Right atrium auricular region (tissue), 2 donors: ENCODE measurements around the gene SPRING1. TPM values are rescaled to one million over a fixed set of nuclear protein-coding genes. Genes with fewer than 3 reads are reported as not detected.

ENCODE experiments used
- DNase-seq: peaks from one replicate; pipeline ENCODE4 v3.0.0-alpha.2; 2019; ENCODE audit warnings: low spot score
- H3K27ac ChIP-seq, 2 donors: fragments of 200-600 bp; sonication (generic); 1 replicate in 1 of 2; 2 replicates in 1 of 2; pipeline ENCODE4 v1.5.1; 2016 to 2019
- H3K27me3 ChIP-seq, 2 donors: fragments of 200-600 bp; sonication (generic); one replicate each; pipeline versions ENCODE4 v1.5.1 to v1.6.0; 2017 to 2019
- H3K36me3 ChIP-seq: fragments of 200-600 bp; sonication (generic); one replicate; pipeline ENCODE4 v1.5.1; 2016
- H3K4me1 ChIP-seq, 2 donors: fragments of 200-600 bp; sonication (generic); one replicate each; pipeline versions ENCODE4 v1.5.1 to v1.6.0; 2017 to 2019
- H3K4me3 ChIP-seq, 2 donors: fragments of 200-600 bp; sonication (generic); 1 replicate in 1 of 2; 2 replicates in 1 of 2; pipeline ENCODE4 v1.5.1; 2017 to 2019; ENCODE audit warnings: mild to moderate bottlenecking in 1 of 2, moderate library complexity in 1 of 2
- H3K9me3 ChIP-seq, 2 donors: fragments of 200-600 bp; sonication (generic); one replicate each; pipeline ENCODE4 v1.5.1; 2019
- CTCF ChIP-seq, 2 donors: fragments of 200-600 bp; sonication (generic); IDR thresholded peaks; one replicate each; pipeline ENCODE4 v1.5.1; 2019; ENCODE audit warnings: antibody characterized with exemption in 2 of 2
- total RNA-seq, 2 donors: library from RNA; depleted of rRNA; stranded (reverse); fragments of >200 nt; gene quantifications; one replicate each; pipeline ENCODE4 v1.1.0, GENCODE V29; 2016

SPRING1 gene
- total RNA-seq, 2 donors from 2014 or later = 9.4 to 12.0 TPM

DNA sequence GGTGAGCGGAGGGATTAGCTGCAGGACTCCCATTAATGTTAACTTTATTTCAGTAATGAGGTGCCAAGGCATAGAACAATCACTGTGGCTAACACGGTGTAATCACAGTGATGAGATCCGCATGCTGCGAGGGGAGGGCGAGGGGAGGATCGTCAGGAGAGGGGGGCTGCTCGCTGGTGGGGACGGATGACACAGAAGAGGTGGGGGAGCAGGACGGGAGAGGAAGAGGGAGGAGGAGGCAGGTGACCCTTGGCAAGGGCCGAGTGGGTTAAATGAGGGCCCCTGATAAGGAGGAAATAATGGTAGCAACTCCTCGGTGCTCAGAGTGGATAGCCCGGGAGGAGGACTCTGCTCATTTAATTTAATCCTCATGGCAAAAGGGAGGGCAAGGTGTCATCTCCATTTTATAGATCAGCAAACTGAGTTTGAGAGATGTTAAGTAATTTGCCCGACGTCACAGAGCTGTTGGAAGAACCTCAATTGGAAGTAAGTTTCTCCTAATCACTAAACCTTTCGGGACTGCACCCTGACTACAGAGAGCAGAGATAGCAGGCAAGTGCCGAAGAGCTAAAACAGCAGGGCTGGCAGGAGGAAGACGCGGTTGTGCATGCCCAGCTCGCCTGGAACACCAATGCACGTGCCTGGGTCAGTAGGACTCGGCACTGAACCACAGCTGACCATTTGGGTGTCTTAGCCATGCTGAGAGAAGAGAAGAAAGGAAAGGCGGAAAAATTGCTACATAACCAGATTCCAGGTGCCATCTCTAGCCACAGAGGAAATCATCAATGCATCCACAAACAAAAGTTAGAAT, 43.0 kb downstream of the SPRING1 start:
- DNase-seq = no peak
- no peak overlapping the region for H3K27ac ChIP-seq

GRCh38 chr12:116693286-116694227, 44.3 kb downstream of the SPRING1 start:
- DNase-seq = no peak
- H3K4me1 ChIP-seq = peaks cover 0 to 33% of the 10 kb centered on the region in 2 donors
- H3K36me3 ChIP-seq = no peaks in the 10 kb centered on the region
- H3K9me3 ChIP-seq = no peaks in the 10 kb centered on the region
- peaks cover 0 to 2% of the 10 kb centered on the region in 2 donors for H3K27me3 ChIP-seq
- peak overlapping the region; percentile 17 to 38 for H3K4me3 ChIP-seq
- TF ChIP-seq CTCF (IDR thresholded peaks at IDR 0.05) = peak in 1 of 2 donors; percentile 21
- H3K27ac ChIP-seq = no peak overlapping the region

More for the DNA sequence above, 43.0 kb downstream of the SPRING1 start:
- peak overlapping the region in 1 of 2 donors; percentile 5 for H3K4me3 ChIP-seq
- H3K9me3 ChIP-seq = no peaks in the 10 kb centered on the region
- H3K4me1 ChIP-seq = peaks cover 0 to 33% of the 10 kb centered on the region in 2 donors
- no peak for TF ChIP-seq CTCF (IDR thresholded peaks at IDR 0.05)
- H3K27me3 ChIP-seq = peaks cover 0 to 2% of the 10 kb centered on the region in 2 donors
- no peaks in the 10 kb centered on the region for H3K36me3 ChIP-seq

DNA sequence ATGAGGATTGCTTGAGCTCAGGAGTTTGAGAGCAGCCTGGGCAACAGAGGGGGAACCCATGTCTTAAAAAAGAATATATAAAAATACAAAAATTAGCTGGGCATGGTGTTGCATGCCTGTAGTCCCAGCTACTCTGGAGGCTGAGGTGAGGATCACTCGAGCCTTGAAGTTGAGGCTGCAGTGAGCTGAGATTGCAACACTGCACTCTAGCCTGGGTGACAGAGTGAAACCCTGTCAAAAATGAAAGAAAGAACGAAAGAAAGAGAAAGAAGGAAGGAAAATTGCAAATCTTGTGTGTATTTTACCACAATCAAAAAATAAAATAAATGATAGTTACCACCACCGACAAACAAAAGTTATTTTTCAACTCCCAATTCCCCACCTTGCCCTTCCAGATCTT, 45.3 kb downstream of the SPRING1 start:
- Histone ChIP-seq H3K27ac (no peak overlapping the region), H3K9me3 (no peaks in the 10 kb centered on the region), H3K36me3 (no peaks in the 10 kb centered on the region), H3K4me3 (no peak overlapping the region), H3K4me1 (peaks cover 0 to 31% of the 10 kb centered on the region in 2 donors), H3K27me3 (peaks cover 0 to 2% of the 10 kb centered on the region in 2 donors)
- no peak for TF ChIP-seq CTCF (IDR thresholded peaks at IDR 0.05)
- no peak for DNase-seq

- peaks cover 0 to 28% of the 10 kb centered on the region in 2 donors for H3K4me1 ChIP-seq
- H3K4me3 ChIP-seq = no peak overlapping the region
- no peak for DNase-seq
- H3K27ac ChIP-seq = no peak overlapping the region
- TF ChIP-seq CTCF (IDR thresholded peaks at IDR 0.05) = no peak
- H3K9me3 ChIP-seq = no peaks in the 10 kb centered on the region
- no peaks in the 10 kb centered on the region for H3K36me3 ChIP-seq
- peaks cover 0 to 2% of the 10 kb centered on the region in 2 donors for H3K27me3 ChIP-seq
Measured at GRCh38 chr12:116691636-116692035, 46.2 kb downstream of the SPRING1 start.

GRCh38 chr12:116691205-116691604, 46.7 kb downstream of the SPRING1 start:
- Histone ChIP-seq H3K27me3 (peaks cover 0 to 2% of the 10 kb centered on the region in 2 donors), H3K4me3 (no peak overlapping the region), H3K27ac (no peak overlapping the region), H3K4me1 (peaks cover 0 to 28% of the 10 kb centered on the region in 2 donors), H3K9me3 (no peaks in the 10 kb centered on the region), H3K36me3 (no peaks in the 10 kb centered on the region)
- DNase-seq = no peak
- TF ChIP-seq CTCF (IDR thresholded peaks at IDR 0.05) = no peak
